ENCODE measurements around the gene CMC4. TPM values are rescaled to one million over a fixed set of nuclear protein-coding genes. Genes with fewer than 3 reads are reported as not detected.

The CMC4 gene
- total RNA-seq, 1 donor from 2014 or later, result 14.4 TPM

DNA sequence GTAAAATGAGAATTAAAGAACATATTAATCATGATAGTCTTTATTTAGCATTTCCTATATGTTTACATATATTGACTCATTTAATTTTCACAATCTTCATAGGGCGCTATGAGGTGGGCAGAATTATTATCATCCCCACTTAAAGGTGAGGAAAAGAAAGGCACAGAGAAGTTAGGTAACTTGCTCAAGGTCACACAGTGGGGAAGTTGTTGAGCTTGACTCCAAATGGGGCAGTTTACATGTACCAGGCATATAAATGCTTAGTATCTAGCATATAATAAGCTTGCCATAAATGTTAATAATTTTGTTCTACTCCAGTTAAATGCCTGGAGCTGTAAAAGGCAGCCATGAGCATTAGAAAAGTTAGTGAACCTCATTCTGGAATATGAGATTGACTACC, 1.5 kb downstream of the CMC4 start:
- peak overlapping the region; percentile 71 for H3K4me3 ChIP-seq (ENCODE audit: low read depth, low read length)
- TF ChIP-seq, protein P1, sequence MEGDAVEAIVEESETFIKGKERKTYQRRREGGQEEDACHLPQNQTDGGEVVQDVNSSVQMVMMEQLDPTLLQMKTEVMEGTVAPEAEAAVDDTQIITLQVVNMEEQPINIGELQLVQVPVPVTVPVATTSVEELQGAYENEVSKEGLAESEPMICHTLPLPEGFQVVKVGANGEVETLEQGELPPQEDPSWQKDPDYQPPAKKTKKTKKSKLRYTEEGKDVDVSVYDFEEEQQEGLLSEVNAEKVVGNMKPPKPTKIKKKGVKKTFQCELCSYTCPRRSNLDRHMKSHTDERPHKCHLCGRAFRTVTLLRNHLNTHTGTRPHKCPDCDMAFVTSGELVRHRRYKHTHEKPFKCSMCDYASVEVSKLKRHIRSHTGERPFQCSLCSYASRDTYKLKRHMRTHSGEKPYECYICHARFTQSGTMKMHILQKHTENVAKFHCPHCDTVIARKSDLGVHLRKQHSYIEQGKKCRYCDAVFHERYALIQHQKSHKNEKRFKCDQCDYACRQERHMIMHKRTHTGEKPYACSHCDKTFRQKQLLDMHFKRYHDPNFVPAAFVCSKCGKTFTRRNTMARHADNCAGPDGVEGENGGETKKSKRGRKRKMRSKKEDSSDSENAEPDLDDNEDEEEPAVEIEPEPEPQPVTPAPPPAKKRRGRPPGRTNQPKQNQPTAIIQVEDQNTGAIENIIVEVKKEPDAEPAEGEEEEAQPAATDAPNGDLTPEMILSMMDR (conservative IDR thresholded peaks at IDR 0.05; ENCODE audit: low read depth, low read length), result no peak
- DNase-seq (ENCODE audit: low read depth), result no peak

DNA sequence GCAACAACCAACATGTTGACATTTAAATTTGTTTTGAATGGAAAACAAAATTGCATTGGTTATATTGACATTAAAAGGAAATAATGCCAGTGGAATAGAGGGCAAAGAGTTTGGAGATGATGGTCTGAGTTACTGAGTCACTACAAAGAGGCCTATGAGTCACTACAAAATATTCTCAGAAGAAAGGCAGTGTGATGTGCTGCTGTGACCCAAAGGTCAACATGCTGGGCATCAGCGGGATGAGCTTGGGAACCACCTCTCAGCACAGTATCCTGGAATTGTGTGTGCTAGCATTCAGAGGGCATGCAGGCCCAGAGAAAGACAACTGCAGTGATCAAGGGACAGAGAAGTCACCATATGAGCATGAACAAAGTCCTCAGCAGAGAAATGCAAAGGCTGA, 2.8 kb downstream of the CMC4 start:
- H3K4me3 ChIP-seq (ENCODE audit: low read depth, low read length), result no peak overlapping the region
- peak; percentile 26 for DNase-seq (ENCODE audit: low read depth)
- TF ChIP-seq, protein P1 (conservative IDR thresholded peaks at IDR 0.05; ENCODE audit: low read depth, low read length), result no peak

DNA sequence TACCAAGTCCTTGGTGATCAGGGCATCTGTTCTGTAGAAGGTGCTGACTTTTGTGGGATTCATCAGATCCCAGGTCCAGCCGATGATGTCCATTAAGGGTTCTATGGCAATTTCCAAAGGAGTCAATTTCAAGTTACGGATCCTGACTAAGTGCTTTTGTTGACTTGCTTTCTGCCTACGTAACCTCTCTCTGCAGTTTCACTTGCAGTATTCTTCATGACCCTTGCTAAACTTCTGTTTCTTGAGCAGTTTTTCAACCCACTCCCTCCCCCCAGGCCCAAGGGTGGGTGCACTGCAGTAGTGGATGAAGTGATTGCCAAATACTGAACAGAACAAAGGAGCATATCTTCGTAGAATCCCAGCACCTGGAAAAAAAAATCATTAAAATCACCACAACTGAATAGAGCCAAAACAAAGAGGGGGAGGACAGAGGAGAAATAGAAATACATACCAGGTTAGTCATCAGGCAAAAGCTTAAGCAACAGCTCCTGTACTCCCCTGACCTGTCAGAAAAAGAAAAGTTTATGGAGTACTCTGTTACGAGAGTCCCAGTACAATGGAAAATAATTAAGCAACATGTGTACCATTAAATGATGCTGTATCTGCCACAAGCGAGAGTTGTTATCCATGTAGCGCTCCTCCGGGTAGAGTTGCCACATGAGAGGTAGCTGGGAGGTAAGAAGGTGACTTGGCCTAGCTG, 5.8 kb downstream of the CMC4 start:
- TF ChIP-seq, protein P1 (conservative IDR thresholded peaks at IDR 0.05; ENCODE audit: low read depth, low read length), result no peak
- DNase-seq (ENCODE audit: low read depth), result peak; percentile 50
- peak overlapping the region; percentile 30 for H3K4me3 ChIP-seq (ENCODE audit: low read depth, low read length)

DNA sequence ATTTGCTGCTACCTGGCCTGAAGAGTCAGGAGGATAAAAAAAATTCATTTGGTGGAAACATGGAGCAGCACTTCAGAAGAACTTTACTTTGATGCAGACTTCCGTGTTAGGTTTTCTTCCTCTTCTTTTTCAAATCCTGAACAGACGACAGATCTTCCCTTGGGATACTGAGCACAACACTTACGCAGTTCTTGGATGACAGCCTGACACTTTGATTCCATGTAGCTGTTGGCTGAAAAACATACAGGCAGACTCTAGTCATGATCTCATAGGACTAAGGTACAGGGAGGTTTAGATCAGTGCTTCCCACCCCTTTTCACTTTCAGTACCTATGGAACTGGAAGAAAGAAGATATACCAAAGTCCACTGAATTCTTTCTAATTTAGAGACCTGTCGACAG, 9.2 kb downstream of the CMC4 start:
- no peak for DNase-seq (ENCODE audit: low read depth)
- TF ChIP-seq, protein P1 (conservative IDR thresholded peaks at IDR 0.05; ENCODE audit: low read depth, low read length), result no peak
- no peak overlapping the region for H3K4me3 ChIP-seq (ENCODE audit: low read depth, low read length)

DNA sequence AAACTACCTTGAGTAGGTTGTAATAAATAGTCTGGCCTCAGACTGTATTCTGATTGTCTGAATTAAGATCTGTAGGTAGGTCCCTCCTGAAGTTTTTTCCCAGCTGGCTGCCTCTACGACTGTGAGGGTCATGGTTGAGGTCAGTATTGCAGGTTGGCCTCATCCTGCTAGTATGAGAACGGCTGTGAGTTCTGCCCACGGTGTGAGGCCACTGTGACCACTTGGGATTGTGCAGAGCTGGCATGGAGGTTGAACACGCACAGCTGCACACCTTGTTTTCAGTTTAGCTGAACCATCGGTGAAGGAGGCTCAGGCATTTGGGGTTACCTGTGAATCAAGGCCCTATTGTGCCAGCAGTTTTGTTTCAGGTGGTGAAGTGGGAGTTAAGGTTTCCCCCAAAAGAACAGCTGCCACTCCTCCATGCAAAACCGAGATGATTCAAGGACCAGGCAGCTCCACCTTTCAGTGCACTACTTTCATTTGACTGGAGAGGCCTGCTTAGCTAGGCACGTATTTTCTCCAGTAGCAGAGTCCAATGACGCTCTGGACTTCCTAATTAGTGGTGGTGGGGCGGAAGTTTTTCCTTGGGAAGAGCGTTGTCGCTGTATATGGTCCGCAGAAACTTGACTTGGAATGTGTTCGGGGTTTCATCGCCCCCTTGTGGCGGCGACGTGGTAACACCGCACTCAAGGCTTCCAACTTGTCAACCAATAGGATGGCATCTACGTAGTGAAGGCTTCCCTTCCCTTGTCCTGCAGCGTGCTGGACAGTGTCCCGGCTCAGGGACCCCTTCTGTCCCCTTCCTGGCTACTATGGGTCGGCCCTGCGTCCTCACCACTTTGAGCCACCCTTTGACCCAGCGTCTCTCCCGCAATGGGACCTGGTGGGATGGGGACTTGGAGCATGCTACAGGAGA, 13.8 kb downstream of the CMC4 start:
- H3K4me3 ChIP-seq (ENCODE audit: low read depth, low read length), result peak overlapping the region; percentile 34
- TF ChIP-seq, protein P1 (conservative IDR thresholded peaks at IDR 0.05; ENCODE audit: low read depth, low read length), result peak; percentile 72
- DNase-seq (ENCODE audit: low read depth), result no peak

DNA sequence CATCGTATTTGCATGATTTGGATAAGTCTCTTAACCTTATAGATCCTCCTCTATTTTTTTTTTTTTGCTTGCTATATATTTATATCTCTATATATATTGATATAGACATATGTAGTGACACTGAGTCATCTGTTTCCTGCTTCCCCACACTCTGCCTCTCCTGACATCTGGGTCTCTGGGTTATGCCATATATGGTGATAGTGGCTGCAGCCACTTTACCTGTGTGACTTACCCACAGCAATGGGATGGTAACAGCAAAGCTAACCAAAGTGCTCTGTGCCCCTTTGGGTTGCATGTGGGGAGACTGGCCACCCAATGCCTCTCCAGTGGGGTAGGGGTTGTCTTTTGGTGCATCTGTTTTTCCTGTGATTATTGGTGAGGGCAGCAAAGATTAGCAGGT, 14.5 kb downstream of the CMC4 start:
- no peak for DNase-seq (ENCODE audit: low read depth)
- TF ChIP-seq, protein P1 (conservative IDR thresholded peaks at IDR 0.05; ENCODE audit: low read depth, low read length), result no peak
- no peak overlapping the region for H3K4me3 ChIP-seq (ENCODE audit: low read depth, low read length)

All from epithelial cell of proximal tubule (primary cell).